ENCODE data around the gene C5.

DNA sequence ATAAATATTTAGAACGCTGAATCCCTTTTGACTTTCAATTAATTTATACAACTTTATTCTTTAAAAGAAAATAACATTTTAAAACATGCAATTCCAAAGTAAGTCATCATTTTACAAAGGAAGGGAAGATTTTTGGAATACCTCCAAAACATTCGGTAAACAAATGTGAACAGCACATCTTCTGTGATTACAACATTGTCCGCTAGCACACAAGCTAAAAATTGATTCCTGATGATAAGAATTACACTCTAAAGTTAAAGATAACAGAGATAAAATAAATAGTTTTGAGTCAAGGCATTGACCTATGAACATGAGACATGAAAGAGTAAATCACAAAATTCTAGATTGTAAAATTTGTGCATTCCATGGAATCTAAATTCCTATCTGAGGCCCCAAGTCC, 67.2 kb downstream of the C5 start:
- TF ChIP-seq POLR2AphosphoS5 (IDR thresholded peaks at IDR 0.05): peak; percentile 17
- TF ChIP-seq CTCF (IDR thresholded peaks at IDR 0.05): no peak
- no peak for TF ChIP-seq POLR2A (IDR thresholded peaks at IDR 0.05)
